ENCODE results near the gene CD52.
"Not testable (repeated sequence)": the region's sequence is repeated elsewhere in the genome, so short reads cannot be mapped to it uniquely, and the experiment has no call there.

CD52 gene

GRCh38 chr1:26330276-26330675 lies 12.5 kb downstream of the CD52 start:
- DNase-seq (ENCODE audit: low read depth in 1 of 2, low spot score in 1 of 2), result no peak
- H3K4me3 ChIP-seq (replicated peaks; ENCODE audit: insufficient read depth, low read length), result no peak overlapping the region
- H3K27ac ChIP-seq (replicated peaks), result no peak overlapping the region
- no peaks in the 10 kb centered on the region for H3K27me3 ChIP-seq (ENCODE audit: insufficient read depth, poor library complexity, severe bottlenecking)
- no peak for TF ChIP-seq REST (IDR thresholded peaks at IDR 0.05; ENCODE audit: insufficient replicate concordance, low read depth)
- no peak for TF ChIP-seq POLR2AphosphoS5 (IDR thresholded peaks at IDR 0.05; ENCODE audit: low read depth)
- TF ChIP-seq SPI1 (IDR thresholded peaks at IDR 0.05; ENCODE audit: borderline replicate concordance, low read depth), result no peak
- TF ChIP-seq, protein P1, sequence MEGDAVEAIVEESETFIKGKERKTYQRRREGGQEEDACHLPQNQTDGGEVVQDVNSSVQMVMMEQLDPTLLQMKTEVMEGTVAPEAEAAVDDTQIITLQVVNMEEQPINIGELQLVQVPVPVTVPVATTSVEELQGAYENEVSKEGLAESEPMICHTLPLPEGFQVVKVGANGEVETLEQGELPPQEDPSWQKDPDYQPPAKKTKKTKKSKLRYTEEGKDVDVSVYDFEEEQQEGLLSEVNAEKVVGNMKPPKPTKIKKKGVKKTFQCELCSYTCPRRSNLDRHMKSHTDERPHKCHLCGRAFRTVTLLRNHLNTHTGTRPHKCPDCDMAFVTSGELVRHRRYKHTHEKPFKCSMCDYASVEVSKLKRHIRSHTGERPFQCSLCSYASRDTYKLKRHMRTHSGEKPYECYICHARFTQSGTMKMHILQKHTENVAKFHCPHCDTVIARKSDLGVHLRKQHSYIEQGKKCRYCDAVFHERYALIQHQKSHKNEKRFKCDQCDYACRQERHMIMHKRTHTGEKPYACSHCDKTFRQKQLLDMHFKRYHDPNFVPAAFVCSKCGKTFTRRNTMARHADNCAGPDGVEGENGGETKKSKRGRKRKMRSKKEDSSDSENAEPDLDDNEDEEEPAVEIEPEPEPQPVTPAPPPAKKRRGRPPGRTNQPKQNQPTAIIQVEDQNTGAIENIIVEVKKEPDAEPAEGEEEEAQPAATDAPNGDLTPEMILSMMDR (IDR thresholded peaks at IDR 0.05; ENCODE audit: insufficient read depth, low read length), result no peak
- no peak for TF ChIP-seq GABPA (IDR thresholded peaks at IDR 0.05; ENCODE audit: low read depth)

DNA sequence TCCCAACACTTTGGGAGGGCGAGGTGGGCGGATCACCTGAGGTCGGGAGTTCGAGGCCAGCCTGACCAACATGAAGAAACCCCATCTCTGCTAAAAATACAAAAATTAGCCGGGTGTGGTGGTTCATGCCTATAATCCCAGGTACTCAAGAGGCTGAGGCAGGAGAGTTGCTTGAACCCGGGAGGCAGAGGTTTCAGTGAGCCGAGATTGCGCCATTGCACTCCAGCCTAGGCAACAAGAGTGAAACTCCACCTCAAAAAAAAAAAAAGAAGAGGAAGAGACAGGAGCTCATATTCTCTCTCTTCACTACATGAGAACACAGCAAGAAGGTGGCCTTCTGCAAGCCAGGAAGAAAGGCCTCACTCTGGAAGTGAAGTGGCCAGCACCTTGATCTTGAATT lies 15.6 kb downstream of the CD52 start:
- peak in 1 of 2 experiments; percentile 66 for DNase-seq (ENCODE audit: low read depth in 1 of 2, low spot score in 1 of 2)
- H3K27ac ChIP-seq (replicated peaks); H3K27me3 ChIP-seq (ENCODE audit: insufficient read depth, poor library complexity, severe bottlenecking); H3K4me3 ChIP-seq (replicated peaks; ENCODE audit: insufficient read depth, low read length): not testable (repeated sequence)

GRCh38 chr1:26335774-26336476 lies 18.2 kb downstream of the CD52 start:
- TF ChIP-seq GABPA (IDR thresholded peaks at IDR 0.05; ENCODE audit: low read depth) (no peak), SPI1 (IDR thresholded peaks at IDR 0.05; ENCODE audit: borderline replicate concordance, low read depth) (no peak)
- Histone ChIP-seq H3K27ac (replicated peaks) (no peak overlapping the region), H3K27me3 (ENCODE audit: insufficient read depth, poor library complexity, severe bottlenecking) (peaks cover 5% of the 10 kb centered on the region), H3K4me3 (replicated peaks; ENCODE audit: insufficient read depth, low read length) (peak overlapping the region; percentile 61)
- no peak for DNase-seq (ENCODE audit: low read depth in 1 of 2, low spot score in 1 of 2)

DNA sequence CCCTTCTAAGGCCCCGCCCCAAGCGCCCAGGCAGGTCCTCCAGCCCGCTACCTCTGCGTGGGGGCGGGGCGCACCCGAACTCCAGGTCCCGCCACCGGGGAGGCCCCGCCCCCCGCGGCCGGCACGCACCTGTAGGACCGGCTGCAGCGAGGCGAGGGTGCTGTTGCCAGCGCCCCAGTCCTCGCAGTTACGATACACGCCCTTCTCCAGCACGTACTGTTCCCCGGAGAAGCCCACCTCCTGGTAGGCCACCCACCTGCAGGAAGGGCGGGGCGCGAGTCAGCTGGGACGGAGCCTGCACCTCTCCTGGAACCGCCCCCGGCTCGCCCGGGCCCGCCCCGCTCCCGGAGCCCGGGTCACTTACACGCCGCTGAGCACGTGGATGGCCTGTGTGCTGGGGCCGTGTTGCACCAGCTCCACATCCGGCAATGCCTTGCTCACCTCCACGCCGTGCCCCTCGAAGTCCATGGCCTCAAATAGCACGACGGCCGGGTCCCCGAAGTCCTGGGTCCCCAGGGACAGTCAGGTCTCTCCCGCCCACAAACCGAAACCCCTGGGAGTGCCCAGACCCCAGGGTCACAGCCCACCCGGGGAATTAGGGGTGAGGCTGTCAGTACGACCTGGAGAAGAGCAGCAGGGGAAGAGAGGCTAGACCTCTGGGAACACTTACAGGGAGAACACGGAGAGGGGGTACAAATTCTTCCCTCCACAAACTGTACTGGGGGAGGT lies 18.9 kb downstream of the CD52 start:
- H3K27ac ChIP-seq (replicated peaks), result no peak overlapping the region
- DNase-seq (ENCODE audit: low read depth in 1 of 2, low spot score in 1 of 2), result peak; percentile 54 to 63
- TF ChIP-seq GABPA (IDR thresholded peaks at IDR 0.05; ENCODE audit: low read depth), result no peak
- no peak for TF ChIP-seq SPI1 (IDR thresholded peaks at IDR 0.05; ENCODE audit: borderline replicate concordance, low read depth)
- no peak for TF ChIP-seq REST (IDR thresholded peaks at IDR 0.05; ENCODE audit: insufficient replicate concordance, low read depth)
- no peak for TF ChIP-seq POLR2AphosphoS5 (IDR thresholded peaks at IDR 0.05; ENCODE audit: low read depth)
- TF ChIP-seq, protein P1 (IDR thresholded peaks at IDR 0.05; ENCODE audit: insufficient read depth, low read length), result no peak

More for the DNA sequence above, 18.9 kb downstream of the CD52 start:
- Histone ChIP-seq H3K27me3 (ENCODE audit: insufficient read depth, poor library complexity, severe bottlenecking) (peaks cover 5% of the 10 kb centered on the region), H3K4me3 (replicated peaks; ENCODE audit: insufficient read depth, low read length) (peak overlapping the region; percentile 61)
